Natural killer cell (primary cell): ENCODE results near the gene RAD51B. TPM values are rescaled to one million over a fixed set of nuclear protein-coding genes. Genes with fewer than 3 reads are reported as not detected.

Experiments used
- ATAC-seq, 3 donors: fragments of 150-1000 bp in 2 of 3; fragments of 200-7000 bp in 1 of 3; cut with Tn5 transposase; 1 replicate in 1 of 3; 2 replicates in 2 of 3; pipeline ENCODE4 v1.10.0; 2021; ENCODE audit warnings: mild to moderate bottlenecking in 2 of 3, moderate library complexity in 2 of 3
- DNase-seq, 2 donors: peaks; one replicate each; pipeline versions ENCODE4 v3.0.0 to v3.0.0-alpha.2; 2013 to 2021; ENCODE audit warnings: mixed read lengths in 1 of 2
- H3K27ac ChIP-seq: one replicate; pipeline ENCODE4 v1.5.1; 2013; ENCODE audit warnings: mild to moderate bottlenecking, low read length
- H3K27me3 ChIP-seq: one replicate; pipeline ENCODE4 v1.6.1; 2013; ENCODE audit warnings: low read length; ENCODE audit not compliant: control insufficient read depth, insufficient read depth
- H3K36me3 ChIP-seq: one replicate; pipeline ENCODE4 v1.6.1; 2013; ENCODE audit warnings: low read length; ENCODE audit not compliant: control insufficient read depth, insufficient read depth
- H3K4me1 ChIP-seq: one replicate; pipeline ENCODE4 v1.6.1; 2013; ENCODE audit warnings: low read length; ENCODE audit not compliant: control insufficient read depth, insufficient read depth
- H3K4me3 ChIP-seq: one replicate; pipeline ENCODE4 v1.5.1; 2013; ENCODE audit warnings: low read length
- H3K9me3 ChIP-seq: one replicate; pipeline ENCODE4 v1.6.1; 2013; ENCODE audit warnings: low read length; ENCODE audit not compliant: control insufficient read depth, insufficient read depth
- H3K27ac Mint-ChIP-seq, 2 donors: one replicate each; pipeline ENCODE4 v1.8.0; 2022; ENCODE audit warnings: mild to moderate bottlenecking in 2 of 2, mixed read lengths in 2 of 2, moderate library complexity in 1 of 2
- H3K27me3 Mint-ChIP-seq, 2 donors: one replicate each; pipeline ENCODE4 v1.8.0; 2022; ENCODE audit warnings: low read depth in 2 of 2, mixed read lengths in 2 of 2
- H3K36me3 Mint-ChIP-seq: one replicate; pipeline ENCODE4 v1.8.0; 2022; ENCODE audit warnings: mixed read lengths
- H3K4me1 Mint-ChIP-seq, 2 donors: one replicate each; pipeline ENCODE4 v1.8.0; 2022; ENCODE audit warnings: mixed read lengths in 2 of 2
- H3K4me3 Mint-ChIP-seq: one replicate; pipeline ENCODE4 v1.8.0; 2022; ENCODE audit warnings: mild to moderate bottlenecking, moderate library complexity, mixed read lengths
- H3K9me3 Mint-ChIP-seq, 2 donors: one replicate each; pipeline ENCODE4 v1.8.0; 2022; ENCODE audit warnings: mixed read lengths in 2 of 2
- CTCF ChIP-seq: fragments of 200-600 bp; IDR thresholded peaks from one replicate; pipeline ENCODE4 v1.8.0; 2022; ENCODE audit warnings: antibody characterized with exemption
- WGBS: methylation state at CpG from one replicate; pipeline ENCODE4 v1.1.7; 2013; ENCODE audit warnings: missing lambda C conversion rate; ENCODE audit not compliant: insufficient coverage; 5-methylcytosine and 5-hydroxymethylcytosine counted together
- intact Hi-C: fragments of 100-400 bp; cut with micrococcal nuclease; formaldehyde crosslinking; loops from one replicate; pipeline ENCODE4 v1.14.2; 2022
- total RNA-seq, 4 donors: library from RNA; stranded (reverse); fragments of 120-200 nt in 1 of 4; gene quantifications; one replicate each; pipeline versions ENCODE4 v1.2.3 to v1.2.4, GENCODE V29; 2013 to 2022

Gene RAD51B
- total RNA-seq, 3 donors from 2014 or later (not counting 1 experiment from before 2014, with no cell fraction given) = 28.1 to 37.6 (median 28.6) TPM

- H3K4me1 Mint-ChIP-seq = peaks cover 0 to 5% of the 10 kb centered on the region in 2 donors
- no peak for TF ChIP-seq CTCF
- no peaks in the 10 kb centered on the region for H3K36me3 Mint-ChIP-seq
- Histone ChIP-seq H3K27ac (no peak overlapping the region), H3K4me3 (no peak overlapping the region), H3K27me3 (no peaks in the 10 kb centered on the region), H3K36me3 (no peaks in the 10 kb centered on the region), H3K4me1 (no peaks in the 10 kb centered on the region), H3K9me3 (no peaks in the 10 kb centered on the region)
- no peak for ATAC-seq
- H3K27ac Mint-ChIP-seq = no peak overlapping the region
- H3K27me3 Mint-ChIP-seq = no peaks in the 10 kb centered on the region
- no peak for DNase-seq
- WGBS = 92% methylated on average over 12 of the region's 12 CpGs
- no peaks in the 10 kb centered on the region for H3K9me3 Mint-ChIP-seq
- intact Hi-C loops = no loop called here
- no peak overlapping the region for H3K4me3 Mint-ChIP-seq
These were observed 728.0 kb downstream of the RAD51B start for GRCh38 chr14:68547305-68548193.

GRCh38 chr14:68548194-68549076 lies 728.9 kb downstream of the RAD51B start:
- Histone ChIP-seq H3K4me1 (no peaks in the 10 kb centered on the region), H3K4me3 (no peak overlapping the region), H3K36me3 (no peaks in the 10 kb centered on the region), H3K9me3 (no peaks in the 10 kb centered on the region), H3K27ac (no peak overlapping the region), H3K27me3 (no peaks in the 10 kb centered on the region)
- WGBS = 97% methylated on average over 14 of the region's 14 CpGs
- no peaks in the 10 kb centered on the region for H3K9me3 Mint-ChIP-seq
- TF ChIP-seq CTCF = no peak
- H3K4me1 Mint-ChIP-seq = peaks cover 0 to 5% of the 10 kb centered on the region in 2 donors
- H3K4me3 Mint-ChIP-seq = no peak overlapping the region
- no peaks in the 10 kb centered on the region for H3K27me3 Mint-ChIP-seq
- no peak overlapping the region for H3K27ac Mint-ChIP-seq
- DNase-seq = no peak
- intact Hi-C loops = no loop called here
- H3K36me3 Mint-ChIP-seq = no peaks in the 10 kb centered on the region
- no peak for ATAC-seq

GRCh38 chr14:68550338-68550715 lies 730.7 kb downstream of the RAD51B start:
- intact Hi-C loops = no loop called here
- no peak for TF ChIP-seq CTCF

More at GRCh38 chr14:68550338-68550715, 730.7 kb downstream of the RAD51B start:
- DNase-seq = no peak
- 93% methylated on average over 4 of the region's 4 CpGs for WGBS
- Mint-ChIP-seq H3K36me3 (no peaks in the 10 kb centered on the region), H3K4me1 (peaks cover 11 to 16% of the 10 kb centered on the region in 2 donors), H3K27ac (no peak overlapping the region), H3K9me3 (no peaks in the 10 kb centered on the region), H3K27me3 (no peaks in the 10 kb centered on the region), H3K4me3 (no peak overlapping the region)
- Histone ChIP-seq H3K27me3 (no peaks in the 10 kb centered on the region), H3K4me3 (no peak overlapping the region), H3K4me1 (peaks cover 9% of the 10 kb centered on the region), H3K9me3 (no peaks in the 10 kb centered on the region), H3K27ac (no peak overlapping the region), H3K36me3 (no peaks in the 10 kb centered on the region)
- ATAC-seq = no peak
